Measurements from ENCODE around the gene FLII.

Gene FLII

DNA sequence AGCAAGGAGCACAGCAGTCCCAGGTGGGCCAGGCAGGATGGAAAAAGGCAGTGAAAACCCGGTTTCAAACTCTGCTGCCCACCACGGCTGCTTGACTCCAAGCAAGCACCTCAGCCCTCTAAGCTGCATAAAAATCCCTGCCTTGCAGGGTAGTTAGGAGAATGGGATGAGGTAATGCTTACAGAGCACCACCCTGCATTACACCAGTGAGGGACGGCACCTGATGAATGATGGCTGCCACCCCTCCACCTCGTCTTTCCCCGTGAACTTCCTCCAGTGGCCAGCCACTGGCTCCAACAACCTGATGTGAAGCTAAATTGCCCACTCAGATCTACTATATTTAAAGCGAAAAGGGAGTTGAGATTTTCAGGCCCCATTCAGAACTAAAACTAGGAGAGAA lies 23.2 kb upstream of the FLII start:
- Histone ChIP-seq H3K9me3 (ENCODE audit: control insufficient read depth, insufficient read depth, low read depth, low read length) (no peaks in the 10 kb centered on the region), H3K36me3 (ENCODE audit: control insufficient read depth in 2 of 2, insufficient read depth in 1 of 2, low read length in 2 of 2) (peaks cover 77 to 97% of the 10 kb centered on the region in 2 experiments), H3K4me3 (ENCODE audit: low read depth, low read length) (no peak overlapping the region), H3K4me1 (ENCODE audit: control insufficient read depth, insufficient read depth, low read length) (no peaks in the 10 kb centered on the region), H3K27ac (ENCODE audit: extremely low read depth, low read depth, low read length) (no peak overlapping the region)
- TF ChIP-seq, protein P1, sequence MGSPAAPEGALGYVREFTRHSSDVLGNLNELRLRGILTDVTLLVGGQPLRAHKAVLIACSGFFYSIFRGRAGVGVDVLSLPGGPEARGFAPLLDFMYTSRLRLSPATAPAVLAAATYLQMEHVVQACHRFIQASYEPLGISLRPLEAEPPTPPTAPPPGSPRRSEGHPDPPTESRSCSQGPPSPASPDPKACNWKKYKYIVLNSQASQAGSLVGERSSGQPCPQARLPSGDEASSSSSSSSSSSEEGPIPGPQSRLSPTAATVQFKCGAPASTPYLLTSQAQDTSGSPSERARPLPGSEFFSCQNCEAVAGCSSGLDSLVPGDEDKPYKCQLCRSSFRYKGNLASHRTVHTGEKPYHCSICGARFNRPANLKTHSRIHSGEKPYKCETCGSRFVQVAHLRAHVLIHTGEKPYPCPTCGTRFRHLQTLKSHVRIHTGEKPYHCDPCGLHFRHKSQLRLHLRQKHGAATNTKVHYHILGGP (tag by site-specific recombination; IDR thresholded peaks at IDR 0.05), result no peak
- TF ChIP-seq SCRT2 (tag by site-specific recombination; IDR thresholded peaks at IDR 0.05) (peak; percentile 65), ZNF10 (tag by site-specific recombination; IDR thresholded peaks at IDR 0.05) (peak; percentile 100), ZFP3 (tag by site-specific recombination; IDR thresholded peaks at IDR 0.05; ENCODE audit: low read depth) (no peak), TRIM28 (IDR thresholded peaks at IDR 0.05; ENCODE audit: borderline replicate concordance, low read length) (no peak), KLF1 (tag by site-specific recombination; IDR thresholded peaks at IDR 0.05) (no peak), BCL11A (tag by site-specific recombination; IDR thresholded peaks at IDR 0.05; ENCODE audit: low read depth) (no peak), ZNF707 (tag by site-specific recombination; IDR thresholded peaks at IDR 0.05) (no peak), ZNF530 (tag by site-specific recombination; IDR thresholded peaks at IDR 0.05; ENCODE audit: low read depth) (no peak), ZNF843 (tag by site-specific recombination; IDR thresholded peaks at IDR 0.05) (no peak), KLF10 (tag by site-specific recombination; IDR thresholded peaks at IDR 0.05) (no peak)
- TF ChIP-seq, protein P2, sequence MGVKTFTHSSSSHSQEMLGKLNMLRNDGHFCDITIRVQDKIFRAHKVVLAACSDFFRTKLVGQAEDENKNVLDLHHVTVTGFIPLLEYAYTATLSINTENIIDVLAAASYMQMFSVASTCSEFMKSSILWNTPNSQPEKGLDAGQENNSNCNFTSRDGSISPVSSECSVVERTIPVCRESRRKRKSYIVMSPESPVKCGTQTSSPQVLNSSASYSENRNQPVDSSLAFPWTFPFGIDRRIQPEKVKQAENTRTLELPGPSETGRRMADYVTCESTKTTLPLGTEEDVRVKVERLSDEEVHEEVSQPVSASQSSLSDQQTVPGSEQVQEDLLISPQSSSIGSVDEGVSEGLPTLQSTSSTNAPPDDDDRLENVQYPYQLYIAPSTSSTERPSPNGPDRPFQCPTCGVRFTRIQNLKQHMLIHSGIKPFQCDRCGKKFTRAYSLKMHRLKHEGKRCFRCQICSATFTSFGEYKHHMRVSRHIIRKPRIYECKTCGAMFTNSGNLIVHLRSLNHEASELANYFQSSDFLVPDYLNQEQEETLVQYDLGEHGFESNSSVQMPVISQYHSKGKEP (tag by site-specific recombination; IDR thresholded peaks at IDR 0.05), result no peak
- TF ChIP-seq, protein P3, sequence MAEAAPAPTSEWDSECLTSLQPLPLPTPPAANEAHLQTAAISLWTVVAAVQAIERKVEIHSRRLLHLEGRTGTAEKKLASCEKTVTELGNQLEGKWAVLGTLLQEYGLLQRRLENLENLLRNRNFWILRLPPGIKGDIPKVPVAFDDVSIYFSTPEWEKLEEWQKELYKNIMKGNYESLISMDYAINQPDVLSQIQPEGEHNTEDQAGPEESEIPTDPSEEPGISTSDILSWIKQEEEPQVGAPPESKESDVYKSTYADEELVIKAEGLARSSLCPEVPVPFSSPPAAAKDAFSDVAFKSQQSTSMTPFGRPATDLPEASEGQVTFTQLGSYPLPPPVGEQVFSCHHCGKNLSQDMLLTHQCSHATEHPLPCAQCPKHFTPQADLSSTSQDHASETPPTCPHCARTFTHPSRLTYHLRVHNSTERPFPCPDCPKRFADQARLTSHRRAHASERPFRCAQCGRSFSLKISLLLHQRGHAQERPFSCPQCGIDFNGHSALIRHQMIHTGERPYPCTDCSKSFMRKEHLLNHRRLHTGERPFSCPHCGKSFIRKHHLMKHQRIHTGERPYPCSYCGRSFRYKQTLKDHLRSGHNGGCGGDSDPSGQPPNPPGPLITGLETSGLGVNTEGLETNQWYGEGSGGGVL (tag by site-specific recombination; IDR thresholded peaks at IDR 0.05), result no peak
- TF ChIP-seq, protein P4, sequence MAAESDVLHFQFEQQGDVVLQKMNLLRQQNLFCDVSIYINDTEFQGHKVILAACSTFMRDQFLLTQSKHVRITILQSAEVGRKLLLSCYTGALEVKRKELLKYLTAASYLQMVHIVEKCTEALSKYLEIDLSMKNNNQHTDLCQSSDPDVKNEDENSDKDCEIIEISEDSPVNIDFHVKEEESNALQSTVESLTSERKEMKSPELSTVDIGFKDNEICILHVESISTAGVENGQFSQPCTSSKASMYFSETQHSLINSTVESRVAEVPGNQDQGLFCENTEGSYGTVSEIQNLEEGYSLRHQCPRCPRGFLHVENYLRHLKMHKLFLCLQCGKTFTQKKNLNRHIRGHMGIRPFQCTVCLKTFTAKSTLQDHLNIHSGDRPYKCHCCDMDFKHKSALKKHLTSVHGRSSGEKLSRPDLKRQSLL (tag by site-specific recombination; IDR thresholded peaks at IDR 0.05), result no peak
- TF ChIP-seq, protein P5, sequence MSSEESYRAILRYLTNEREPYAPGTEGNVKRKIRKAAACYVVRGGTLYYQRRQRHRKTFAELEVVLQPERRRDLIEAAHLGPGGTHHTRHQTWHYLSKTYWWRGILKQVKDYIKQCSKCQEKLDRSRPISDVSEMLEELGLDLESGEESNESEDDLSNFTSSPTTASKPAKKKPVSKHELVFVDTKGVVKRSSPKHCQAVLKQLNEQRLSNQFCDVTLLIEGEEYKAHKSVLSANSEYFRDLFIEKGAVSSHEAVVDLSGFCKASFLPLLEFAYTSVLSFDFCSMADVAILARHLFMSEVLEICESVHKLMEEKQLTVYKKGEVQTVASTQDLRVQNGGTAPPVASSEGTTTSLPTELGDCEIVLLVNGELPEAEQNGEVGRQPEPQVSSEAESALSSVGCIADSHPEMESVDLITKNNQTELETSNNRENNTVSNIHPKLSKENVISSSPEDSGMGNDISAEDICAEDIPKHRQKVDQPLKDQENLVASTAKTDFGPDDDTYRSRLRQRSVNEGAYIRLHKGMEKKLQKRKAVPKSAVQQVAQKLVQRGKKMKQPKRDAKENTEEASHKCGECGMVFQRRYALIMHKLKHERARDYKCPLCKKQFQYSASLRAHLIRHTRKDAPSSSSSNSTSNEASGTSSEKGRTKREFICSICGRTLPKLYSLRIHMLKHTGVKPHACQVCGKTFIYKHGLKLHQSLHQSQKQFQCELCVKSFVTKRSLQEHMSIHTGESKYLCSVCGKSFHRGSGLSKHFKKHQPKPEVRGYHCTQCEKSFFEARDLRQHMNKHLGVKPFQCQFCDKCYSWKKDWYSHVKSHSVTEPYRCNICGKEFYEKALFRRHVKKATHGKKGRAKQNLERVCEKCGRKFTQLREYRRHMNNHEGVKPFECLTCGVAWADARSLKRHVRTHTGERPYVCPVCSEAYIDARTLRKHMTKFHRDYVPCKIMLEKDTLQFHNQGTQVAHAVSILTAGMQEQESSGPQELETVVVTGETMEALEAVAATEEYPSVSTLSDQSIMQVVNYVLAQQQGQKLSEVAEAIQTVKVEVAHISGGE (tag by site-specific recombination; conservative IDR thresholded peaks at IDR 0.05; ENCODE audit: low read depth), result no peak
- ChIA-PET CTCF (no interaction called here), POLR2A (interaction anchor here (1.0 kb wide), 1 partner anchor 13 kb away, joined by 3 read pairs; no protein-coding TSS in a partner anchor)

DNA sequence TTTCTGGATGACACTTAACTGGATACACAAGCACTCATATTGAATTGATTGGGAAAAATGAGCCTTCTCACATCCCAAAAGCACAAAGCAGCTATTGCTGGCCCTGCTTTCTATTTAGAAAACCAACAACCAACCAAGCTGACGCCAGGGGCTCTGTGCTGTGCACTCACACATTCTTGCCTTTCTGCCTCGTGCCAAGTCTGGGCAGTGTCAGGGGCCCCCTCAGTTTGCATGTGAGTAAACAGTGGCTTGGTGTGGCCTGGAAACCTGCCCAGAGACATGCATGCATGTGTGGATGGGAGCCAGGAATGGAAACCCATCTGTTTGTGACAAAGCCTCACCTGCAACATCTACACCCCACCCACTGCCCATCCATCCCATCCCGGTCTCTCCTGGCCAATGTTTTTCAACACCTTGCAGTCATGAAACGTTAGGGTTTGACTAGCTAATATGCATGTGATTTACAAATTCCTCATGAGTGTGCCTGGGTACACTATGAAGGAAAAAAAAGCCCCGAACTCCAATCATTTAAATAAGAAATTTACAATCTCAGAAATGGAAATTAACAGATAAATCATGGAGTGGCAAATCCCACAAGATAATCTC lies 22.3 kb upstream of the FLII start:
- CTCF ChIA-PET, result no interaction called here

More for the DNA sequence above, 22.3 kb upstream of the FLII start:
- TF ChIP-seq ZNF585B (tag by site-specific recombination; IDR thresholded peaks at IDR 0.05) (no peak), ZBTB20 (tag by site-specific recombination; IDR thresholded peaks at IDR 0.05) (peak; percentile 21; the same call in 1 of the 2 replicates)
- Histone ChIP-seq H3K4me3 (ENCODE audit: low read depth, low read length) (no peak overlapping the region), H3K27ac (ENCODE audit: extremely low read depth, low read depth, low read length) (no peak overlapping the region), H3K9me3 (ENCODE audit: control insufficient read depth, insufficient read depth, low read depth, low read length) (no peaks in the 10 kb centered on the region), H3K36me3 (ENCODE audit: control insufficient read depth in 2 of 2, insufficient read depth in 1 of 2, low read length in 2 of 2) (peaks cover 76 to 99% of the 10 kb centered on the region in 2 experiments), H3K4me1 (ENCODE audit: control insufficient read depth, insufficient read depth, low read length) (no peaks in the 10 kb centered on the region)
- POLR2A ChIA-PET, result no interaction called here

All from HEK293 (cell line).